Anterior cingulate cortex (tissue), 58 donors: ENCODE results near the gene NRF1.
"Not testable (repeated sequence)": the region's sequence is repeated elsewhere in the genome, so short reads cannot be mapped to it uniquely, and the experiment has no call there.

Experiments used
- DNase-seq, 58 donors: peaks; one replicate each; lab custom pipeline; 2025; lab: John Stamatoyannopoulos, UW

Gene NRF1

GRCh38 chr7:129643550-129644170, 32.1 kb downstream of the NRF1 start:
- no peak for DNase-seq

GRCh38 chr7:129644634-129645230, 33.2 kb downstream of the NRF1 start:
- DNase-seq: peak in 2 of 58 donors; percentile 50 to 66

DNA sequence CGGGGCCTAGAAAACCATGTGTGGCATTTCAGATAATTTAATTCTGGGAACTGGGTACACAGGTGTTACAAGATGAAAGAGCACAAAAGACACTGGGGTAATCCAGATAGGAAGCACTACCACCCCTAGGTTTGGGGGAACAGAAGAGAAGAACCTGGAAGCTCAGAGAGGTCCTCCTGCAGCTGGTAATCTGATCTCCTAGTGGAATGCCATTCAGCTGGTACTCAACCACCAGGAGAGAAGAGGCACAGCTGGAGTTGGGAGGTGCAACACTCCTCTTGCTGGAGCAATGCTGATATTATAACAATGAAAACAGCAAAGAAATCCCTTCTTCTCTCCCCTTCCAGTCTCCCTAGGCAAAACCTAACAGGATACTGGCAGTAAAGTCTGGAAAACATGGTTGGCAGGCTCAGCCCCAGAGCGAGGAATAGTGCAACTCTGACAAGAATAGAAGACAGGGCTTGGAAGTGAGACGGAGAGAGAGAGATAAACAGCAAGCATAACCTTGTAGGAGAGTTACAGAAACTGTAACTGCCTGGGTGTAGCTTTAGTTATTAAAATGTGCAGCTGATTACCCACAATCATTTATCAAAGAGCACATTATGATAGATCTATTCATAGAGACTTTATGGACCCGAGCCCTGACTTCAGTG, 35.0 kb downstream of the NRF1 start:
- no peak for DNase-seq

- no peak for DNase-seq
These were observed 37.7 kb downstream of the NRF1 start for GRCh38 chr7:129649128-129649690.

DNA sequence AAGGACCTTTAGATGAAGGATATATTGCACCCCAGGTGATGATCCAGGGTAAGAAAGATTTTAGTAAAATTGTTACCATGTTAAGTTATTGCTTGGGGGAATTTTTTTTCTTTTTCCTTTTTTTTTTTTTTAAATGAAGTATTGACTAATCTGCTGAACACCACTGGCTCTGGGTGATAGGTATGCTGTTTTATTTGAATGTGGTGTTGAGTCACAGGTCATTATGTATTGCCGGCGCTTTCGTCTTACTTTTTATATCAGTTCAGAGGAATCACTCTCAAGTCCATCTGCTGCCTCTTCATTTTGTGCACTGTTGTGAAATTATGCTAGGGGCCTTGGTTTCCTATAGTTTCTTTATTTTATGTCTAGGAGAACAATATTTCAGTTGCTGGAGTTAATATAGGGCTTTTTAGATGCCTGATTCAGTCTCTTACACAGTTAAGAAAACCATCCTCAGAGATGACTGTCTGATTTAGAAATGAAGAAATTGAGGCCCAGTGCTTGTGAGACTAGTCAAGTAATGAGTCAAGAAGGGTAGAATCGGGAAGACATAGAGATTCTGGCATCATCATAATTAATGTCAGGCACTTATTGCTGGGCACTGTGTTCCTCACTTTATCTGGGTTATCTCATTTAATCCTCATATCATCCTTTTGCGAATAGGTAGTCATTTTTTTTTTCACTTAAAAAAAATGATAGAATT, 38.7 kb downstream of the NRF1 start:
- DNase-seq: no peak

DNA sequence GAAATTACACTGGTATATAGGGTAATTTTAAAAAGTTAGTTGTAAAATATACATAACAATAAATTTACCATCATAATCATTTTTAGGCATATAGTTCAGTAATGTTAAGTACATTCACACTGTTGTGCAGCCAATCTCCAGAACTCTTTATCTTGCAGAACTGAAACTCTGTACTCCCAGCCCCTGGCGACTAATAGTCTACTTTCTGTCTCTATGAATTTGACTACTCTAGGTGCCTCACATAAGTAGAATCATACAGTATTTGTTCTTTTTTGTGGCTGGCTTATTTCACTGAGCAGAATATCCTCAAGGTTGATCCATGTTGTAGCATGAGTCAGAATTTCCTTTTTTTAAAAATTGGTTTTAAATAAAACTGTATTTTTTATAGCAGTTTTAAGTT, 41.4 kb downstream of the NRF1 start:
- no peak for DNase-seq

DNA sequence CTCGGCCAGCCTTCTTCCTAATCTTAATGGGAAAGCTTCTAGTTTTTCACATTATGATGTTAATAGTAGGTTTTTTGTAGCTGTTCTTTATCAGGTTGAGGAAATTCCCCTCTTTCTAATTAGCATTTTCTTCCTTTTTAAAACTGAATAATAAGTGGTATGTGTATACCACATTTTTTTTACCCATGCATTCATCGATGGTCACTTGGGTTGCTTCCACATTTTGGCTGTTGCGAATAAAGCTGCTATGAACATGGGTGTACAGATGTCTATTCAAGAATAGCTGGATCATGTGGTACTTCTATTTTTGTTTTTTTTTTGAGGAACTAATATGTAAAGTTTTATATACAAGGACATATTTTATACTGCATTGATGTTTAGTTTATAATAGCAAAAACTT, 44.3 kb downstream of the NRF1 start:
- no peak for DNase-seq

GRCh38 chr7:129657363-129657762, 45.8 kb downstream of the NRF1 start:
- peak in 1 of 58 donors; percentile 6 for DNase-seq

GRCh38 chr7:129659907-129660306, 48.4 kb downstream of the NRF1 start:
- DNase-seq: not testable (repeated sequence)

DNA sequence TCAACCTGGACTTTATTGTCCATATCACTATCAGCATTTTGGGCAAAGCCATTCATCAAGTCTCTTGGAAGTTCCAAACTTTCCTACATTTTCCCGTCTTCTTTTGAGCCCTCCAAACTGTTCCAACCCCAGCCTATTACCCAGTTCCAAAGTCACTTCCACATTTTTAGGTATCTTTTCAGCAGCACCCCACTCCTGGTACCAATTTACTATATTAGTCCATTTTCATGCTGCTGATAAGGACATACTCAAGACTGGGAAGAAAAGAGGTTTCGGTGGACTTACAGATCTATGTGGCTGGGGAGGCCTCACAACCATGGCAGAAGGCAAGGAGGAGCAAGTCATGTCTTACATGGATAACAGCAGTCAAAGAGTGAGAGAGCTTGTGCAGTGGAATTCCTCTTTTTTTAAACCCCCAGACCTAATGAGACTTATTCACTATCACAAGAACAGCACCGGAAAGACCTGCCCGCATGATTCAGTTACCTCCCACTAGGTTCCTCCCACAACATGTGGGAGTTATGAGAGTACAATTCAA, 50.2 kb downstream of the NRF1 start:
- no peak for DNase-seq

GRCh38 chr7:129663240-129663639, 51.7 kb downstream of the NRF1 start:
- DNase-seq: not testable (repeated sequence)

DNA sequence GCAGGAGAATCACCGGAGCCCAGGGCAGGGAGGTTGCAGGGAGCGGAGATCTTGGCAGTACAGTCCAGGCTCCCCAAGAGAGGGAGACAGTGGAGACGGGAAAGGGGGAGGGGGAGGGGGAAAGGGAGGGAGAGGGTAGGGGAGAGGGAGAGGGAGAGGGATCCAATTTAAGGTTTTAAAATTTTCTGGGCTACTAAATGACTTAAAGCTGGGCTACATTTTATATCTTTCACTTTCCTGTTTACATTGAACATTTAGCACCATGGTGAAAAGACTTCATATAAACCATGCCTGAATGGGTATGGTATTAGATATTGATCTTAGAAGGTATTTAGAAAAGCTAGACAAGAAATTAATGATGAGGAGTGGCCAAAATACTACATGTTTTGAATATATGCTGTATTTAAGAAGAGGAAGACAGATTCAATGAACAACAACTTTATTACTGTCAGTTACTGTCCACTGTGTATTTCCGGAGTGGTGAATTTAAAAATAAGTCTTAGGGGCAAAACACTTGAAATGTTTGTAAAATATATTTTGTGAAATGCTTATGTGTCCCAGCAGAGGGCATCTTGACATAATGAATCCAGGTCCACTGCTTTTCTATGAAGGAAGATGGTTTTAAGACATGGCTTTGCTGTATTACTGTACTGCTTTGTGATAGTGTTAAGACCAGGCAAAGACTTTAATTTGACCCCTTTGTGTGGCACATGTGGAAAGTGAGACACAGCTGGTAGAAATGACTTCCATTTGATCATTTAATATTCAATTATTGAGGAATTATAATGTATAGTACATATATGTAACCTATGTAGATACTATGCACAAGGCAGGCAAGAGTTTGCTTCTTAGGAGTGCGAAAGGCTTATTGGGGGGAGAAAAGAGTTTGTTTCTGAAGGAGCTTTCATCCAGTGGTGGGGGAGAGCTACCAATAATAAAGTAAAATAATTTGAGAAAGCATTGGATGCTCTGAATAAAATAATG, 52.8 kb downstream of the NRF1 start:
- DNase-seq: peak in 1 of 58 donors; percentile 14

DNA sequence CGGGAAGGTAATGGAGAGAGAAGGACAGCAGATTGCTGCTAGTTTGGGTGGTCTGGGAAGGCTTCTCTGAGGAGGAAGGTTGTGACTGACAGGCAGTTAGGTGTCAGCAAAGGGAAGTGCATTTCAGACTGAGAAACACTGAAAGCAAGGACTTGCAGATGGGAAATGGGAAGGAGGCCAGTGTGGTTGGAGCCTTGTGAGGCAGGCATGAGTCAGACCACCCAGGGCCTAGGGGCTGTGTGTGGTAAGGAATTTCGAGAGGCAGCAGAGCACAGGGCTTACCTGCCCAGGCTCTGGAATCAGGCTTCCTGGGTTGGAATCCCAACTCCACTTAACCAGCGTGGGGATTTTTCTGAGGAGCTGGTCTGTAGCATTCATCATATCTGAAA, 53.5 kb downstream of the NRF1 start:
- DNase-seq: peak in 1 of 58 donors; percentile 6

GRCh38 chr7:129667116-129667515, 55.6 kb downstream of the NRF1 start:
- no peak for DNase-seq

- DNase-seq: no peak
These were observed 56.0 kb downstream of the NRF1 start for GRCh38 chr7:129667551-129667950.

DNA sequence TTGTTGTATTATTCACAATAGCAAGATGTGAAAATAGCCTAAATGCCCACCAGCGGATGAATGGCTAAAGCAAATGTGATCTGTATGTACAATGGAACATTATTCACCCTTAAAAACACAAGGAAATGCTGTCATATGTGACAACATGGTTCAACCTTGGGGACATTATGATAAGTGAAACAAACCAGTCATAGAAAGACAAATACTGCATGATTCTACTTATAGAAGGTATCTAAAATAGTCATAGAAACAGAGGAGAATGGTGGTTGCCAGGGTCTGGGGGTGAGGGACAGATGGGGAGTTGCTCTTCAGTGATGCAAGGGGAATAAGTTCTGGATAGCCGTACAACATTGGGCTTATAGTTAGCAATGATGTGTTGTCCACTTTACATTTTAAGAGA, 58.4 kb downstream of the NRF1 start:
- no peak for DNase-seq

GRCh38 chr7:129670656-129671055, 59.1 kb downstream of the NRF1 start:
- DNase-seq: no peak

- DNase-seq: no peak
These were observed 59.7 kb downstream of the NRF1 start for GRCh38 chr7:129671266-129671665.

GRCh38 chr7:129674475-129674874, 63.0 kb downstream of the NRF1 start:
- DNase-seq: not testable (repeated sequence)

- no peak for DNase-seq
These were observed 64.0 kb downstream of the NRF1 start for GRCh38 chr7:129675521-129675920.
